H1 (cell line): Measurements from ENCODE around the gene CD63. TPM values are rescaled to one million over a fixed set of nuclear protein-coding genes. Genes with fewer than 3 reads are reported as not detected.

Experiments
- HDAC2 ChIP-seq, 2 experiments: fragments of 300-600 bp in 1 of 2; sonication (generic) in 1 of 2; IDR thresholded peaks; 2 replicates each; pipeline ENCODE4 v1.6.1; 2011 to 2012; ENCODE audit warnings: low read depth in 2 of 2, low read length in 2 of 2, mild to moderate bottlenecking in 2 of 2, moderate library complexity in 2 of 2, borderline replicate concordance in 1 of 2, inconsistent platforms in 1 of 2
- KDM4A ChIP-seq: IDR thresholded peaks from one replicate; pipeline ENCODE4 v1.7.1; 2012; ENCODE audit warnings: low read depth, mild to moderate bottlenecking, moderate library complexity, low read length, inconsistent platforms; ENCODE audit not compliant: severe bottlenecking
- MAFK ChIP-seq: IDR thresholded peaks from 2 replicates; pipeline ENCODE4 v1.6.1; 2012; ENCODE audit warnings: low read depth, mild to moderate bottlenecking, improper control_type of control experiment, low read length
- POLR2AphosphoS5 ChIP-seq: IDR thresholded peaks from 2 replicates; pipeline ENCODE4 v1.6.1; 2011; ENCODE audit warnings: low read depth, low read length
- USF2 ChIP-seq: IDR thresholded peaks from 2 replicates; pipeline ENCODE4 v1.6.1; 2011; ENCODE audit warnings: low read length, improper control_type of control experiment
- polyA plus RNA-seq, 7 experiments: library from polyadenylated mRNA; depleted of rRNA in 3 of 7; stranded (reverse) in 5 of 7; unstranded in 2 of 7; fragments of >200 nt in 5 of 7; fragments of 200-250 nt in 2 of 7; gene quantifications; 1 replicate in 5 of 7; 2 replicates in 1 of 7; 4 replicates in 1 of 7; pipeline versions ENCODE4 v1.2.1 to v1.2.3, GENCODE V29; 2011 to 2013; ENCODE audit warnings: missing spikeins in 2 of 7, mixed read lengths in 2 of 7
- total RNA-seq: library from RNA; stranded (reverse); fragmentation: NEBNext Ultra II Directional; extraction: Animal tissue kit (Norgen Biotek cat#: 25700); gene quantifications from 2 replicates; pipeline ENCODE4 v1.2.1, GENCODE V29; 2021

The CD63 gene
- total and polyA plus RNA-seq, 2 of the 8 experiments (the other 6 are each of a cell fraction or from before 2014, with no cell fraction given) = 440 to 526 TPM

GRCh38 chr12:55682087-55682796, 46.6 kb downstream of the CD63 start (continued):
- TF ChIP-seq USF2 = no peak
- no peak for TF ChIP-seq KDM4A
- TF ChIP-seq MAFK = no peak
- no peak for TF ChIP-seq HDAC2 (IDR thresholded peaks at IDR 0.05; ENCODE audit: borderline replicate concordance in 1 of 2, low read depth in 2 of 2, low read length in 2 of 2)
- TF ChIP-seq POLR2AphosphoS5 = no peak
